Fibroblast of lung (primary cell): ENCODE results near the gene IRF2.

ENCODE experiments used
- CTCF ChIP-seq, 2 donors: IDR thresholded peaks in 1 of 2; conservative IDR thresholded peaks in 1 of 2; 1 replicate in 1 of 2; 2 replicates in 1 of 2; pipeline ENCODE4 v1.5.1; 2011 to 2012; ENCODE audit warnings: low read length in 2 of 2, control low read depth in 1 of 2, inconsistent platforms in 1 of 2, low read depth in 1 of 2, mild to moderate bottlenecking in 1 of 2
- EZH2 ChIP-seq: IDR thresholded peaks from 2 replicates; pipeline ENCODE4 v1.5.1; 2012; ENCODE audit warnings: low read length, control low read depth, mild to moderate bottlenecking; ENCODE audit errors: missing control alignments

GRCh38 chr4:184399512-184399908, 74.8 kb downstream of the IRF2 start:
- no peak for TF ChIP-seq CTCF (conservative IDR thresholded peaks at IDR 0.05 in 1 of 2, IDR thresholded peaks at IDR 0.05 in 1 of 2; ENCODE audit: low read depth in 1 of 2, low read length in 2 of 2)
- TF ChIP-seq EZH2, result no peak
